Measurements from ENCODE around the gene DNAH14. TPM values are rescaled to one million over a fixed set of nuclear protein-coding genes. Genes with fewer than 3 reads are reported as not detected.

Gene DNAH14
- total and polyA plus RNA-seq, 10 of the 15 experiments (the other 5 are each of a cell fraction or from before 2014, with no cell fraction given), result 2.0 to 7.9 (median 4.8) TPM

- in situ Hi-C loops (cut with MboI), result no loop called here
- POLR2A ChIA-PET, result no interaction called here
- SMC1A ChIA-PET (ENCODE audit: uncharacterized antibody, unreplicated experiment), result no interaction called here
- H3K9ac ChIP-seq (ENCODE audit: control insufficient read depth, insufficient read depth, low read length), result no peak overlapping the region
- no peak overlapping the region for H2AFZ ChIP-seq (ENCODE audit: control insufficient read depth, low read depth, low read length)
- FAIRE-seq (no peak), DNase-seq (ENCODE audit: low read depth, low spot score) (no peak), ATAC-seq (no peak)
- RAD21 ChIA-PET (ENCODE audit: unreplicated experiment), result no interaction called here
- no TSS peak for BruUV-seq (replicated peaks)
- no peak overlapping the region for H3K4me3 ChIP-seq
- no peaks in the 10 kb centered on the region for H3K27me3 ChIP-seq (replicated peaks in 1 of 2; ENCODE audit: control insufficient read depth in 2 of 2, insufficient read depth in 2 of 2, low read length in 1 of 2)
- CTCF ChIA-PET, result no interaction called here
- intact Hi-C loops (cut with micrococcal nuclease; ENCODE audit: unreplicated experiment), result no loop called here
- no peak overlapping the region for H3K27ac ChIP-seq (ENCODE audit: control insufficient read depth, insufficient read depth)
- TF ChIP-seq NFIC (IDR thresholded peaks at IDR 0.05; ENCODE audit: low read depth, low read length), result no peak
- no peak for TF ChIP-seq BHLHE40 (IDR thresholded peaks at IDR 0.05; ENCODE audit: borderline replicate concordance in 1 of 2, low read depth in 2 of 2, low read length in 1 of 2)
- no peak for TF ChIP-seq FOXK2 (IDR thresholded peaks at IDR 0.05)
- TF ChIP-seq MEF2B (IDR thresholded peaks at IDR 0.05; ENCODE audit: partially characterized antibody, poor library complexity, severe bottlenecking), result no peak
- no peaks in the 10 kb centered on the region for H3K36me3 ChIP-seq (ENCODE audit: control insufficient read depth in 2 of 2, insufficient read depth in 2 of 2, low read length in 1 of 2)
- H4K20me1 ChIP-seq (ENCODE audit: control insufficient read depth, insufficient read depth), result no peaks in the 10 kb centered on the region
- H3K4me1 ChIP-seq (ENCODE audit: control insufficient read depth, insufficient read depth, low read length), result no peaks in the 10 kb centered on the region
- H3K79me2 ChIP-seq (ENCODE audit: control insufficient read depth, insufficient read depth, low read length), result no peaks in the 10 kb centered on the region
- H3K4me2 ChIP-seq (ENCODE audit: control insufficient read depth, insufficient read depth), result no peak overlapping the region
- H3K9me3 ChIP-seq (replicated peaks; ENCODE audit: control insufficient read depth, insufficient read depth, low read length), result no peaks in the 10 kb centered on the region
Observed at GRCh38 chr1:225021037-225021436, 91.6 kb downstream of the DNAH14 start.

- POLR2A ChIA-PET, result no interaction called here
- intact Hi-C loops (cut with micrococcal nuclease; ENCODE audit: unreplicated experiment), result no loop called here
- Histone ChIP-seq H3K4me3 (no peak overlapping the region), H3K9me3 (replicated peaks; ENCODE audit: control insufficient read depth, insufficient read depth, low read length) (no peaks in the 10 kb centered on the region), H3K36me3 (ENCODE audit: control insufficient read depth in 2 of 2, insufficient read depth in 2 of 2, low read length in 1 of 2) (no peaks in the 10 kb centered on the region), H3K4me2 (ENCODE audit: control insufficient read depth, insufficient read depth) (no peak overlapping the region), H3K9ac (ENCODE audit: control insufficient read depth, insufficient read depth, low read length) (no peak overlapping the region), H2AFZ (ENCODE audit: control insufficient read depth, low read depth, low read length) (no peak overlapping the region), H3K79me2 (ENCODE audit: control insufficient read depth, insufficient read depth, low read length) (no peaks in the 10 kb centered on the region), H4K20me1 (ENCODE audit: control insufficient read depth, insufficient read depth) (no peaks in the 10 kb centered on the region), H3K27ac (ENCODE audit: control insufficient read depth, insufficient read depth) (no peak overlapping the region), H3K4me1 (ENCODE audit: control insufficient read depth, insufficient read depth, low read length) (no peaks in the 10 kb centered on the region), H3K27me3 (replicated peaks in 1 of 2; ENCODE audit: control insufficient read depth in 2 of 2, insufficient read depth in 2 of 2, low read length in 1 of 2) (no peaks in the 10 kb centered on the region)
- BruUV-seq (replicated peaks), result no TSS peak
- WGBS (ENCODE audit: insufficient coverage, insufficient replicate concordance, low lambda C conversion rate, missing lambda C conversion rate), result 0% methylated on average over 1 of the region's 1 CpG
- FAIRE-seq (no peak), ATAC-seq (no peak), DNase-seq (ENCODE audit: low read depth, low spot score) (no peak)
- CTCF ChIA-PET, result no interaction called here
- RAD21 ChIA-PET (ENCODE audit: unreplicated experiment), result no interaction called here
- in situ Hi-C loops (cut with MboI), result no loop called here
- TF ChIP-seq HCFC1 (IDR thresholded peaks at IDR 0.05; ENCODE audit: low read length), result no peak
- no peak for TF ChIP-seq ATF7 (IDR thresholded peaks at IDR 0.05; ENCODE audit: low read depth)
- TF ChIP-seq SIN3A (IDR thresholded peaks at IDR 0.05; ENCODE audit: low read depth, low read length), result no peak
- TF ChIP-seq CUX1 (IDR thresholded peaks at IDR 0.05; ENCODE audit: insufficient replicate concordance, low read depth, low read length), result no peak
- TF ChIP-seq BCLAF1 (IDR thresholded peaks at IDR 0.05), result no peak
- TF ChIP-seq ASH2L (IDR thresholded peaks at IDR 0.05; ENCODE audit: borderline replicate concordance, low read depth), result no peak
- SMC1A ChIA-PET (ENCODE audit: uncharacterized antibody, unreplicated experiment), result no interaction called here
Observed at GRCh38 chr1:225026701-225027100, 97.2 kb downstream of the DNAH14 start.

All from GM12878 (cell line).